Cerebellar nuclear complex (tissue), 1 donor: Measurements from ENCODE around the gene ELL.
"Not testable (repeated sequence)": the region's sequence is repeated elsewhere in the genome, so short reads cannot be mapped to it uniquely, and the experiment has no call there.

Experiments used
- DNase-seq, 2 experiments: peaks; one replicate each; lab custom pipeline; 2025; lab: John Stamatoyannopoulos, UW

The ELL gene

GRCh38 chr19:18521692-18522123, at the start of gene ELL:
TSS of gene ELL (minus strand) at chr19:18522070. CDS start at chr19:18522055, 15 bp downstream.
- DNase-seq: no peak

- no peak for DNase-seq
Observed at GRCh38 chr19:18568367-18568766, 46.5 kb upstream of the ELL start.

GRCh38 chr19:18566953-18567352, 45.1 kb upstream of the ELL start:
- DNase-seq: no peak

GRCh38 chr19:18562086-18562485, 40.2 kb upstream of the ELL start:
- DNase-seq: no peak

GRCh38 chr19:18559685-18560084, 37.8 kb upstream of the ELL start:
- no peak for DNase-seq

GRCh38 chr19:18558604-18559003, 36.7 kb upstream of the ELL start:
- no peak for DNase-seq

GRCh38 chr19:18558202-18558555, 36.3 kb upstream of the ELL start:
- no peak for DNase-seq

- peak; percentile 92 to 96 for DNase-seq
Observed at GRCh38 chr19:18557411-18558201, 35.7 kb upstream of the ELL start, which contains the start of gene KXD1. TSS of gene KXD1 (plus strand) at chr19:18557870. CDS start at chr19:18562057, 4,187 bp downstream.

GRCh38 chr19:18551631-18552030, 29.8 kb upstream of the ELL start:
- DNase-seq: no peak

GRCh38 chr19:18543814-18544475, 22.1 kb upstream of the ELL start:
- DNase-seq: peak in 1 of 2 experiments; percentile 5

- DNase-seq: peak; percentile 56 to 85
Observed at GRCh38 chr19:18542941-18543813, 21.3 kb upstream of the ELL start, which contains the start of gene FKBP8. TSS of gene FKBP8 (minus strand) at chr19:18543573. CDS start at chr19:18541970, 1,603 bp downstream.

GRCh38 chr19:18541992-18542940, 20.4 kb upstream of the ELL start:
- DNase-seq: no peak

GRCh38 chr19:18541258-18541991, 19.6 kb upstream of the ELL start:
- DNase-seq: no peak

GRCh38 chr19:18540200-18540599, 18.3 kb upstream of the ELL start:
- not testable (repeated sequence) for DNase-seq

- no peak for DNase-seq
Observed at GRCh38 chr19:18539372-18539771, 17.5 kb upstream of the ELL start.

- DNase-seq: no peak
Observed at GRCh38 chr19:18538115-18538514, 16.2 kb upstream of the ELL start.

- DNase-seq: no peak
Observed at GRCh38 chr19:18537431-18537830, 15.6 kb upstream of the ELL start.

- no peak for DNase-seq
Observed at GRCh38 chr19:18536475-18536874, 14.6 kb upstream of the ELL start.

- no peak for DNase-seq
Observed at GRCh38 chr19:18533058-18533457, 11.2 kb upstream of the ELL start.

GRCh38 chr19:18532168-18532890, 10.5 kb upstream of the ELL start:
- DNase-seq: no peak
